Stimulated activated CD4-positive, alpha-beta T cell treated with anti-CD3 and anti-CD28 coated beads, TNF-alpha, amount 100 ng/mL, for 48 hours (primary cell): ENCODE measurements around the gene MARCHF4.

Experiments
- DNase-seq, 3 donors: peaks; one replicate each; pipeline ENCODE4 v3.0.0-alpha.2; 2020; ENCODE audit warnings: low read depth in 3 of 3

The MARCHF4 gene, protein sequence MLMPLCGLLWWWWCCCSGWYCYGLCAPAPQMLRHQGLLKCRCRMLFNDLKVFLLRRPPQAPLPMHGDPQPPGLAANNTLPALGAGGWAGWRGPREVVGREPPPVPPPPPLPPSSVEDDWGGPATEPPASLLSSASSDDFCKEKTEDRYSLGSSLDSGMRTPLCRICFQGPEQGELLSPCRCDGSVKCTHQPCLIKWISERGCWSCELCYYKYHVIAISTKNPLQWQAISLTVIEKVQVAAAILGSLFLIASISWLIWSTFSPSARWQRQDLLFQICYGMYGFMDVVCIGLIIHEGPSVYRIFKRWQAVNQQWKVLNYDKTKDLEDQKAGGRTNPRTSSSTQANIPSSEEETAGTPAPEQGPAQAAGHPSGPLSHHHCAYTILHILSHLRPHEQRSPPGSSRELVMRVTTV

DNA sequence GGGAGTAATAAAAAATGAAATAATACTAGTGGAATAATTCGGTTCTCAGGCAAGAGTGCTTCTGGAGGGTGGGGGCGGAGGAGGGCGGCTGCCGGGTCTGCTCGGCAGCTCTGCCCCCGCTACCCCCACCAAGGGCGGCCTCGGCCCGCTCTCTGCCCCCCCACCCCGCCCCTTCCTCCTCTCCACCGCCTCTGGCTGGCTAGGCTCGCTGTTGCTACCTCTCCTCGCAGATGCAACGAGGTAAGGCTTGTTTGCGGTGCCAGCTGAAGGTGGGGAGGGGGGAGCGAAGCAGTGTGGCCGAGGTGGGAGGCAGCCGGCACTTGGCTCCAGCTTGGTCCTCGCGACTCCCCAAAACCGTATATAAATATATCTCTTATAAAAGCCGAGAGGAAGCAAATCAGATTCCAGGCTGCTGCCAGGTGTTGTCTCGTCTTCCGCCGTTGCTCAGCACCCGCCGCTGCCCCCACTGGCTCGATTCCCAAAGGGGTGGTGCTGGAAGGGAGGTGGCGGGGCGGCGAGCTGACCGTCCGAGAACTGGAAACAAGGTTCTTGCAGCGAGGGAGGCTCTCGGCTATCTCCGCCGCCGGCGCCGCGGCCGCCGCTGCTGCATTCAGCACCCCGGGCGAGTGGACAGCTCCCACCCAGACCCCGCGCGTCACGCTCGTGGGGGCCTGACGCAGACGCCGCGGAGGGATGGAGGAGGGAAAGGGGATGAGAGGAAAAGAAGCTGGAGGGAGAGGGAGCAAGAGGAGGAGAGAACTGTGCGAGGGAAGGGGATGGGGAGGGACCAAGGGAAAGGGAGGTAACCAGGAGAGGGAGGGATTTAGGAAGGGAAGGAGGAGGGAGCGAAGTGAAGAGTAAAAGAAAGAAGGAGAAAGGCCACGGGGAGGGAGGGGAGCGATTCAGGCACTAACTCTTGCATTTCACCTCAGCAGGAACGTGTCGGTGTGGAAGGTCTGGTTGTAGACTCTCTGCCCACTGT lies at the start of gene MARCHF4:
Gene MARCHF4 (minus strand): TSS at position 763 of the 982 bp plus-strand sequence. CDS start 2,223 bp downstream, outside the sequence.
- DNase-seq, result peak; percentile 38 to 50 (median 38)

DNA sequence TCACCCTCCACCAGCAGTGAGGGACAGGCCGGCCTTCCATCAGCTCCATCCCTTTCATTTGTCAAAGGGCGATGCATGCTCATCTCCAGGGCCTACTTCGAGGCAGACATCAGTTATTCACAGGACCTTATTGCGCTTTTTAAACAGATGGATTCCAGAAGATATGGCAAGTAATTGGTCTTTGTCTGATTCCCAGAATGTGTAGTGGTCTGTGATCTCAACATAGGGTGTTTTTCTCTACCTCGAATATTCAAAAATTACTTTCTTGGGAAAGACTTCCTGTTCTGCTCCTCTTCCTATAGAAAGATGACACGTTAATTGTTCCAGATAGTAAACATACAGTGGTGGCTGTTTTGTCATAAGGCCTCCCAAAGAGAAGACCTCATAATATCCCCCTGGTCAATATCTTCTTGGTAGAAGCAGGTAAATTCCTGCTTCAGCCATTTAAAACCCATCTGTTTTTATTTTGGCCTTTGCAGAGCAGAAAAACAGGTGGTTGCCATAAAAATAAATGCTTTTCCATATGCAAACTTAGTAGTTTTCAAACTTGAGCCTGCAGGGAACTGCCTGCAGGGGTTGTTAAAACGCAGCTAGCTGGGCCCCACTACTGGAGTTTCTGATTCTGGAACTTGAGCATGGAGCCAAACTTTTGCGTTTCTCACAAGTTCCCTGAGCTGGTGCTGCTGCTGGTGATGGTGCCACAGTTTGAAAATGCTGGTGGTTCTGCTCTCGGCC lies 48.3 kb upstream of the MARCHF4 start:
- no peak for DNase-seq

DNA sequence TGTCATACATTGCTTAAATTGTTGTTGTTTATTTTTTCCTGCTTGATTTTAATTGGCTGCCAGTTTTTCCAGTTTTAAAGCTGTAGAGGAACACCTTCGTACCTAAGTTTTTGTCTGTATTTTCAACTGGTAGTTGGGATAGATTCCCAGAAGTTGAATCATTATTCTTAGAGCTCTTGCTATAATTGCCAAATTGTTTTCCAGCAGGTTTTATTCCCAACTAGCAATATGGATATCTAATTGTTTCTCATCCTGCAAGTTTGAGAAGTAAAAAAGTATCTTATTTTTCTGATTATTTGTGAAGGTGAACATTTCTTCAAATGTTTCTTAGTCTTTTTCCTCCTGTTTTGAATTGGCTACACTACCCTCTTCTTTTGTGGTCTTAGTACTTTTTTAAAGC lies 46.7 kb upstream of the MARCHF4 start:
- no peak for DNase-seq

DNA sequence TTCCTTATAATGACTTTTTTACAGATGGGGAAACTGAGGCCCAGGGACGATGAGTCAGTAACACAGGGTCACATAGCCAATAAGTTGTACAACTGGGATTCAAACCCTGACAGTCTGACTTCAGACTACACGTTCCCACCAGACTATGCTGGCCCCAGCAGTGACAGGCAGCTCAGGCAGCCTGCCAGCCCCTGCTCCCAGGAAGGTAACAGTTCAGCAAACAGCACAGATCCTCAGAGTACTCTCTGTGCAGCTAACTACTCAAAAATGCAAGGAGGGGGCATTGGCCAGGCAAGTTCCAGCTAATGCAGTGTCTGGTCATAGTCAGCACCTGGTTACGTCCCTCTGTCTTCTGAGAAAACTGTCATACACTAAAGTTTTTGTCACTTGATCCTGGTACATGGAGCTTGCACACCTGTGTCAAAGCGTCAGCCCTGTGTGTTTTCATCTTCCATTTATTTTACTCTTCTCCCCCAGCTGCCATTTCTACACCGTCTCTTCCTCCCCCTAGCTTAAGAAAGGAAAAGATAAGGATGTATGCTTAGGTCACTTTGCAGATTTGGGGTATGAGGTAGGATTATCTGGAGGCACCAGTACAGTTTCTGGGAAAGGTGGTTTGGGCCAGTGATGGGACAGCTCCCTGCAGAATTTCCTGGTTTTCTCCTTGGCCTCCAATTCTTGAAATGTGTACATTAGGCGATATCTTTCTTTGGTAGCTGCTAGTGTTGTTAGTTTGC lies 44.5 kb upstream of the MARCHF4 start:
- DNase-seq, result no peak

DNA sequence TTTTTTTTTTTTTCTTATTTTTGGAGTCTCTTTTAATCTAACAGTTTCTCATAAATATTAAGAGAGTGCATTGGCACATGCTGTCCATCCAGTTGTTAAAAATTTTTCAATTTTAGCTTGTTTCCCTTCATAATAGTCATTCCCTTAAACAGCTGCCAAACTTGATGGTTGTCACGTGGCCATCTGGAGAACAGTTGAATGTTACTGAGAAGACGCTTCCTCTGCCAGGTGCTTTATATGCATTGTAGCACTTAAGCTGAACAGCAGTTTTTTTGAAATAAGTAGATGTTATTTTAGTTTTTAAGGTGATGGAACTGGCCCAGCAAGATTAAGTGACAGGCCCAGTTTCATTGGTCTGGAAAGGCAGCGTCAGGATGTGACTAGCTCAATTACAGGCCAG lies 43.3 kb upstream of the MARCHF4 start:
- DNase-seq, result no peak

DNA sequence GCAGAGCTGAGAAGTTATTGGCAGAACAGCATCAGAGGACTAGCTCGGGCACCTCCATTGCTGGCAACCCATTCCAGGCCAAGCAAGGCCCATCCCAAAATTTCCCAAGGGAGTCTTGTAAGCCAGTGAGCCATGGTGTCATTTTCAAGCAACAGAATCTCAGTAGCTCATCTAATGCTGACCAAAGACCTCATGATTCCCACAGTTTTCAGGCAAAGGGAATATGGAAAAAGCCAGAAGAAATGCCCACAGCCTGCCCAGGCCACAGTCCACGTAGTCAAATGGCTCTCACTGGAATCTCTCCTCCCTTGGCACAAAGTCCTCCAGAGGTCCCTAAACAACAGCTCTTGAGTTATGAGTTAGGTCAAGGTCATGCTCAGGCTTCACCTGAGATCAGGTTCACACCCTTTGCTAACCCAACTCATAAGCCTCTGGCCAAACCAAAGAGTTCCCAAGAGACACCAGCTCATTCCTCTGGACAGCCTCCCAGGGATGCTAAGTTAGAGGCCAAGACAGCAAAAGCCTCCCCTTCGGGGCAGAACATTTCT lies 42.6 kb upstream of the MARCHF4 start:
- DNase-seq, result no peak

DNA sequence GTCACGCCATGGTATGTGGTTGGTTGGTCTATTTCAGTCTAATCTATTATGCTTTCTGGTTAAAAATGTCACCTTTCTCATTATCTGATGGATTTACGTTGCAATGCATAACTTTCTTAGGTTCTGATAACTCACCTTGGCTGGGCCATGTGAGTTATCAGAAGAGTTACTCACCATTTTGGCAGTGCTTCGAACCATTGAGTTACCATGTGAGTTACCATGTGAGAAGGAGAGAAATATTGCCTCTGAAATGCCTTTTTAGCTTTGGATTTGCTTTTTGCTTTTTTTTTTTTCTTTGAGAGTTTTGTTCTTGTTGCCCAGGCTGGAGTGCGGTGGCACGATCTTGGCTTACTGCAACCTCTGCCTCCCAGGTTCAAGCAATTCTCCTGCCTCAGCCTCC lies 41.6 kb upstream of the MARCHF4 start:
- no peak for DNase-seq

DNA sequence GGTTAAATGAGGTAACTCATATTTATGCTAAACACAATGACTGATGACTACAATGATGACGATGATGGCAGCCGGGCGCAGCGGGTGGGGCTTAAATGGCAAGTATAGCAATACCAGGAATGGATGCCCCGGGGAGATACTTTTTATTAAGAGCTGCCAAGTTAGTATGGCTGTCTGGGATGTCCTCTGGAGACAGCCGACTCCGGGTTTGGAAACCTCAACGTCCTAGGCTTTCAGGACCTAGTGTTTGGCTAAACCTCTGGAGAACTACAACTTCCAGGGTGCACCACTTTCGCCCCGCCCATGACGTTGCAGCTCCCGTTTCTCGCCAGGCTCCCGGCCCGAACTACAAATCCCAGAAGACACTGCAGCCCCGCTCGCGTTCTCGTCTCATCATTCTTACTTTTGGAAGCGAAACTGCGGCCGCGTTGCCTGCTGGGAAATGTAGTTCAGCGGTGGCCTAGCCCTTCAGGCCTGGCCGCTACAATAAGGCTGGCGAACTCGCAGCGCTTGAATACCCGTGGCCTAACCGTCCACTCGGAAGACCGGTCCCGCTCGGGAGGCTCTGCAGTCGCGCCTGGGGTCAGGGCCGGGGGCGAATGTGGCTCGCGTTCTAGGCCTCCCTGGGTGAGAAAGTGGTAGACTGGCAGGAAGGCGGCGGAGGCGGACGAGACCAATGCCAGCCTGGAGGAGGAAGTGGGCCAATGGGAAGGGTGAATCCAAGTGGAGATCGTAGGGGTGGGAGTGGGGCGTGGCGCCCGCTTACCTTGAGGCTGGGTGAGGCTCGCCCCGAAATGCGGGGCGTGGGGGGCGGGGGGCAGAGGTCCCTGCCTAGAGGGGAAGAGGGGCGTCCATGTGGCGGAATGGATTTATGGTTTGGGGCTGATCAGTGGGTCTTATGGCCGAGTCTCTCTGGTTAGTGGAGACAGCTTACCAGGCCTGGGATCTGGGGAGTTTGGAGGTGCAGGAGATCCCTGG lies 40.0 kb upstream of the MARCHF4 start, which contains the start of gene SMARCAL1:
Gene SMARCAL1 (plus strand): TSS at position 463 of the 978 bp plus-strand sequence. CDS start 2,221 bp downstream, outside the sequence.
- peak; percentile 97 to 98 (median 98) for DNase-seq

DNA sequence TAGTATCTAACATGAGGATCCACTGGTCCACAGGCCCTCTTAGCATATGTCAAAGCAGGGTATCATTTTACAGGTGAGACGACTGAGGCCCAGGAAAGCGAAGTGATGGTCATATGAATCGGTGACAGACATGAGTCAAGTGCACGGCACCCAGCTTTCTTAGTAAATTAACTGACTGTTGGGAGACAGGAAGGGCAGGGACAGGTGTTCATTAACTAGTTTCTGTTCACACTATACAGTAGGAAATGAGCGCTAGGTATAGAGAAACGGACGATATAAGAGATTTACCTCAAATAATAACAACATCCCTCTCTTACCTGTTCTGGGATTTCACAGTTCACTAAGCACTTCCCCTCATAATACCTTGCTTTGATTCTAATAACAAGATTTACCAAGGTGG lies 38.3 kb upstream of the MARCHF4 start:
- DNase-seq, result no peak

DNA sequence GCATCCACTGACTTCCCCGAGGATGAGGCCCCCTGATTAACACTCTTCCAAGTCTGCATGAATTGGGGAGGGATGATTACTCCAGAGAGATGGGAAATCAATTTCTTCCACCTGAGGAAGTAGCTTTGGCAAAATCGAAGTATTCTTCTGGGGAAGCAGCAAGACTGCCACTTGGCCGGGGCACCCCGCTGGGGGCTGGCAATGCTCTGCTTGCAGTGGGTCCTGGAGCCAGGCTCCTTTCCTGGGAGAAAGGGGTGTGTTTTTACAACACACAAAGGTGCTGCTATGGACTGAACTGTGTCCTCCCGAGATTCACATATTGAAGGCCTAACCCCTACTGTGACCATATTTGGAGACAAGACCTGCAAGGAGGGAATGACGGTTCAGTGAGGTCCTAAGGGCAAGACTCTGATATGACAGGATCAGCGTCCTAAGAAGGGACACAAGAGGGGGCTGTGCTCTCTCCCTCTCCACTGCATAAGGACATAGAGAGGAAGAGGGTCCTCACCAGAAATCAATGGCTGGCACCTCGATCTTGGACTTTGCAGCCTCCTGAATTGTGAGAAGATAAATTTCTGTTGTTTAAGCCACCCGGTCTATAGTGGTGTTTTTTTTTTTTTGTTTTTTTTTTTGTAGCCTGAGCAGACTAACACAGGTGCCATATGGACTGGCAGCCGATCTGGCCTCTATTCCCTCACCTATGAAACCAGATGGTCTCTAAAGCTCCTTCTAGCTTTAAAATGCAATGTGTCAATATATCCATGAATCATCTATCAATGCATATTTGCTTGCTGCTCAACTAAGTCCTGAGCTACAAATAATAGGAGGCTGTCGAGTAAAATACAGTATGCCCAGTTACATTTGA lies 36.4 kb upstream of the MARCHF4 start:
- no peak for DNase-seq

DNA sequence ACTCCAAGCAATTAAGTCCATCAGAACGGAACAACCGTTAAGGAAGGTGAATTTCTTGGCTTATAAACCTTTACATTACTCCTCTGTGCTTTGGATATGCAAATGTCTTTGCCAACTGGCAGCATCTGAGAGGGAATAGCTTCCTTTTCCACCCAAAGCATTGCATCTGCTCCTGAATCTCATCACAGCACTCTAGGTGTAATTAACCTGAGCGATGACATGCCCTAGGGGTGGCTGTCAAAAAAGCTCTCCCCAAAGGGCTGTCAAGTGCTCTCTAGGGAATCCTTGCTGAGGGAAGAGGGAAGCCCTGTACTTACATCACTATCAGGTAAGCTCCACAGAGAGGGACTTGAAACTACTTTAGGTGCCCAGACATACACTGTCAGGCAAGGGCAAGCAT lies 34.5 kb upstream of the MARCHF4 start:
- no peak for DNase-seq

DNA sequence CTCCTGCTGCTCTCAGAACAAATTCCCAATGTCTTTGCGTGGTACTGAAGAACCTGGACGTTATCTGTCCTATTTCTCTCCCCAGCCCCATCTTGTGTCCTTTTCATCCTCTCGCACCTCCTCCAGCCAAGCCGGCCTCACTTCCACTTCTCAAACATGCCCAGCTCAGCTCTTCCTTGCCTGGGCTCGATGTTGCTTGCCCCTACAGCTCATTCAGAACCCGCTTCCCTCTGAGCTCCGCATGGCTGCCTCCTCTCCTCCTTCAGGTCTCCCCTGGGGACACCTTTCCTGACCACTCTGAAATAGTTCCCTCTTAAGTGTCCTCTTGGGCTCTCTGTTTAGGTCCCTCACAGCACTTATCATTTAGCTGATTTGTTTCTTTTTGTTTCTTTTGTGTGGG lies 33.3 kb upstream of the MARCHF4 start:
- no peak for DNase-seq

DNA sequence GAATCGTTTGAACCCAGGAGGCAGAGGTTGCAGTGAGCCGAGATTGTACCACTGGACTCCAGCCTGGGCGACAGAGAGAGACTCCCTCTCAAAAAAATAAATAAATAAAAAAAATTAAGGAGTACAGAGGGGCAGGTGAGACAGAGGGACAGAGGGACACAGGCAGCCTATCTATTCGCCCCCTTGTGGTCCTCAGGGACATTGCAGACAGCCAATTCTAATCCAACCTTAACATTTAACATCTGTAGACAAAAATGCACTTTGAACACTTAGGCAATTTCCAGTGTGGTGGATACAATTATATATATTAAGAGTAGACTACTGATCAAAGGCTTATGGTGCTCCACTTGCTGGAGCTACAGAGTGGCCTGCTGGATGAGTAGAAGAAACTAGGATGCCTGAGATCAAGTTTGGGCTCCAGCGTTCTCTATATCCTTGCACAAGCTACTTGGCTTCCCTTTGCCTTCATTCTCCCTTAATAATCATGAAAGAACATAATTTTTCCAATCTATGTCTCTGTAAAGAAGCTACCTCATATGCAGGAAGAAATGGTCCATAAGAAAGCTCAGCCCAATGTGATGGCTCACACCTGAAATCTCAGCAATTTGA lies 31.8 kb upstream of the MARCHF4 start:
- peak in 2 of 3 donors; percentile 20 to 27 for DNase-seq

DNA sequence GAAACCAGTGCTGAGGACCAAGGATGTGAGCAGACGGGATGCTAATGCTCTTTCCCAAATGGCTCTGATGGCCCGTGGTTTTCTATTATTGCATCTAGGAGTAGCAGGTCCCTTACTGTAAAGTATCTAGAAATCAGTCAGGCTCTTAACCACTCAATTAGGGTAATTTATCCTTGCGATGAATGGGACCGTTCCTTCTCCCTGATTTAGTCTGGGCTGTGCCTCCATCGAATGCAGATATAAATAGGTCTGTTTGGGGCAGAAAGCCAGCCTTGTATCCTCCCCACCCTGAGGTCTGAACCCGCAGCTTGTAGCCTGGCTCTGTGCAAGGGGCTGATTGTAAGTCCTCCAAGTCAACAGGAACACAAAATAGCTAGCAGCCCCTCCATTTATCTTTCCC lies 30.5 kb upstream of the MARCHF4 start:
- DNase-seq, result no peak

DNA sequence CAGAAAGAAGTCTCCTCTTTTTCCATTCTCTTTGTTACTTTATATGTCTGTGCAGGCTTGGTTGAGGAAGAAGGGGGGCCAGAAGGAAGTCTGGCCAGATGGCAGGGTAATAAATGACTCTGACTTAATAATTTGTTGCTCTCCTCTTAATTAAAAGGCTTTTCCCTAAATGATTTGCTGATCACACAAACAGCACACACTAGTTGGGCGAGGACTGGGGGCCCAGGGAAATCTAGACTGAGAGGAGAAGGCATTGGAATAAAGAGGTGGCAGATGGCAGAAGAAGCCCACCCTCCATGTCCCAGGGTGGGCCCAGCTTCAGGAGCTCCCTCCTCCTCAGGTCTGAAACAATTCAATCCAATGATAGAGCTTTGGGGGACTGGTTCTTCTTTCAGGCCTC lies 27.3 kb upstream of the MARCHF4 start:
- DNase-seq, result no peak

DNA sequence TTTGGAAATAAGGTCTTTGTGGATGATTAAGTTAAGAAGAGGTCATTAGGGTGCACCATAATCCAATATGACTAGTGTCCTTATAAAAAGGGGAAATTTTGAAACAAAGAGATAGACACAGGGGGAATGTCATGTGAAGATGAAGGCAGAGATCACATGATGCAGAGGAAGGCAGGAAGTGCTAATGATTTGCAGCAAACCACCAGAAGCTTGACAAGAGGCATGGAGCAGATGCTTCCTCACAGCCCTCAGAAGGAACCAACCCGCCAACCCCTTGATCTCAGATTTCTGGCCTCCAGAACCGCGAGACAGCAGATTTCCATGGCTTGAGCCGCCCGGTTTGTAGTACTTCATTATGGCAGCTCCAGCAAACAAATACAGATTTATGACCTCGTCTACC lies 22.6 kb upstream of the MARCHF4 start:
- no peak for DNase-seq

DNA sequence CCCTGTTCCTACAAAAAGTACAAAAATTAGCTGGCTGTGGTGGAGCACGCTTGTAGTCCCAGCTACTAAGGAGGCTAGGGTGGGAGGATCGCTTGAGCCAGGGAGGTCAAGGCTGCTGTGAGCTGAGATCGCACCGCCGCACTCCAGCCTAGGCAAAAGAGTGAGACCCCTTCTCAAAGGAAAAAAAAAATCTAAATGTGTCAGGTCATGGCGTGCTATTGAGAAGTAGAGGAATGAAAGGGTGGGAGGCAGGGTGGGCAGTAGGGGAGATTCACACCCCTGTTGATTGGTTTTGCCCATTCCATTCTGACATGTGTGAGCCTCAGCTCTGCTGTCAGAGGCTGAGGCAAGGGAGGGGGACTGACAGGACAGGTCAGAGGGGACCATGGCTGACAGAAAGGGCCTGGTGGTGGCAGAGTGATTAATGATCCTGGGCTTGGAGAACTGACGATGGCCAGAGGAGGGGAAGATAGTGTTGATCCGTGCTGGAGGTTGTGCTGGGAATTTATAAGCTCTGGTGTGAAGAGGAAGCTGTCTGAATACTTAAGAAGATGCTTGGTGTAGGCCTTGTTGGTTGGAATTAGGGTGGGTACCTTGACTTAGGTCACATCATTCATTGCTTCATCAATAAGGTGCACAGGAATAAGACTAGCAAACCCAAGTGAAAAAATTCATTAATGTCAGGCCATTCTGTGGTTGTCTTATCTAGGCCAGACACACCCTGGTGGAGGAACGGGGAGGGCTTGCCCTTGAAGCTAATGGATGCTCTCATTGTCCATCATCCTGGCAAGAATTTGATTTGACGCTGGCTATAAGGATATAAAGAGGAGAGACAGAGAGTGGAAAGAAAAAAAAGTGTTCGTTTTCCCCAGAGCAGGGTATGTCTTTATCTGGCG lies 20.9 kb upstream of the MARCHF4 start:
- DNase-seq, result no peak
